ENCODE measurements around the gene LCK.
A peak's percentile ranks its signal among the peaks of the same experiment; 100 is the strongest.
"Not testable (repeated sequence)": the region's sequence is repeated elsewhere in the genome, so short reads cannot be mapped to it uniquely, and the experiment has no call there.

Gene LCK

GRCh38 chr1:32274646-32275340 lies 23.7 kb downstream of the LCK start:
- no peak for DNase-seq

- DNase-seq = peak; percentile 8
Measured at GRCh38 chr1:32275424-32275823, 24.4 kb downstream of the LCK start.

- no peak for DNase-seq
Measured at GRCh38 chr1:32276032-32276782, 25.1 kb downstream of the LCK start.

- DNase-seq = not testable (repeated sequence)
Measured at GRCh38 chr1:32284777-32285176, 33.7 kb downstream of the LCK start.

GRCh38 chr1:32285658-32286057 lies 34.6 kb downstream of the LCK start:
- DNase-seq = no peak

- no peak for DNase-seq
Measured at GRCh38 chr1:32286763-32287162, 35.7 kb downstream of the LCK start.

GRCh38 chr1:32289256-32289655 lies 38.2 kb downstream of the LCK start:
- DNase-seq = no peak

- DNase-seq = peak; percentile 47
Measured at GRCh38 chr1:32291145-32291707, 40.2 kb downstream of the LCK start.

GRCh38 chr1:32291708-32292538 lies 40.9 kb downstream of the LCK start, which contains the start of gene HDAC1:
HDAC1 (plus strand) TSS chr1:32292083; CDS start chr1:32292170, 87 bp downstream.
- DNase-seq = peak; percentile 95

GRCh38 chr1:32298211-32298610 lies 47.1 kb downstream of the LCK start:
- DNase-seq = not testable (repeated sequence)

- DNase-seq = no peak
Measured at GRCh38 chr1:32299327-32299726, 48.3 kb downstream of the LCK start.

- DNase-seq = no peak
Measured at GRCh38 chr1:32303358-32303757, 52.3 kb downstream of the LCK start.

GRCh38 chr1:32303997-32304622 lies 53.0 kb downstream of the LCK start:
- peak; percentile 18 for DNase-seq

GRCh38 chr1:32305310-32305709 lies 54.2 kb downstream of the LCK start:
- DNase-seq = no peak

GRCh38 chr1:32307324-32307723 lies 56.3 kb downstream of the LCK start:
- peak; percentile 37 for DNase-seq

GRCh38 chr1:32309960-32310359 lies 58.9 kb downstream of the LCK start:
- DNase-seq = no peak

GRCh38 chr1:32311709-32312393 lies 60.8 kb downstream of the LCK start:
- no peak for DNase-seq

- no peak for DNase-seq
Measured at GRCh38 chr1:32316903-32317277, 65.8 kb downstream of the LCK start.

- DNase-seq = no peak
Measured at GRCh38 chr1:32318127-32318869, 67.2 kb downstream of the LCK start.

- no peak for DNase-seq
Measured at GRCh38 chr1:32321712-32322291, 70.7 kb downstream of the LCK start.

GRCh38 chr1:32327204-32327603 lies 76.1 kb downstream of the LCK start:
- no peak for DNase-seq
